ENCODE results near the gene GNL3L. TPM values are rescaled to one million over a fixed set of nuclear protein-coding genes. Genes with fewer than 3 reads are reported as not detected.
"Not testable (repeated sequence)": the region's sequence is repeated elsewhere in the genome, so short reads cannot be mapped to it uniquely, and the experiment has no call there.

Gene GNL3L
- total RNA-seq, 1 donor from 2014 or later, result 27.7 TPM

DNA sequence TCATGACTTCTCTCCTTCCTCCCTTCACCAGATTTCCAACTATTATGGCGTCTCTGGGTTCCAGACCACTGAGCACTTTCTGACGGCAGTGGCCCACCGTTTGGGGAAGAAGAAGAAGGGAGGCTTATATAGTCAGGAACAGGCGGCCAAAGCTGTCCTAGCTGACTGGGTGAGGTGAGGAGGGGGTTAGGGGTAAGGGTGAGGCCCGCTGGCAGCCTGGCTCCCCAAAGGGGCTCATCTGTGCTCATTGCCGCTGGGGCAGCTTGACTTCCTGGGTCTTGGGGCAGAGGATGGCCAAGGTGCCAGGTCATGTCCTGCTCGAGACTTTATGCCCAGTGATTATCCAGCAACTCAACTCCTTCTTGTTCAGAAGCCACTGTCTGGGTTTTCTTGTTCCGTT is 21.8 kb downstream of the GNL3L start:
- DNase-seq (ENCODE audit: low spot score), result no peak
- no peak for ATAC-seq
- intact Hi-C loops (cut with DNase I), result no loop called here

DNA sequence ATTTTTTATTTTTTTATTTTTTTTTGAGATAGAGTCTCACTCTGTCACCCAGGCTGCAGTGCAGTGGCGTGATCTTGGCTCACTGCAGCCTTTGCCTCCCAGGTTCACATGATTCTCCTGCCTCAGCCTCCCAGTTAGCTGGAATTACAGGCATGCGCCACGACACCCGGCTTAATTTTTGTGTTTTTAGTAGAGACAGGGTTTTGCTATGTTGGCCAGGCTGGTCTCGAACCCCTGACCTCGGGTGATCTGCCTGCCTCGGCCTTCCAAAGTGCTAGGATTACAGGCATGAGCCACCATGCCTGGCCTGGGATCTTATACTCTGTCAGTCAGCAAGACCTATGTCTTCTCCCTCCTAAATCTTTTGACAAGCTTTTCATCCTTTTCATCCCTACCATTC is 25.0 kb downstream of the GNL3L start:
- intact Hi-C loops (cut with DNase I); DNase-seq (ENCODE audit: low spot score); ATAC-seq: not testable (repeated sequence)

DNA sequence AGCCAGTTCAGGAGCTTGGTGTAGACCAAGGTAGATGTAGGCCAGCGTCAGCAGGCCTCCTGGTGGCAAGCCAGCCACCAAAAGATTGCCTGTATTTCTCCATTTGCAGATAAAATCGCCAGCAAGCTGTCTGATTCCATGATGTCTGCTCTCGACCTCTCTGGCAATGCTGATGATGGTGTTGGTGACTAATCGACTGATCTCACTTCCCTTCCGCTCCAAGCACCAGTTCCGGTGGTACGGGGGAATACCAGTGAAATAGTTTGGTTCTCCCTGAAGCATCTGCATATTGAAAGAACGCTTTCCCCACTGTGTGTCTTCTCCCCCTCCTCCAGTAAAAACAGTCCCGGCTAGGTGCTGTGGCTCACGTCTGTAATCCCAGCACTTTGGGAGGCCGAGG is 30.4 kb downstream of the GNL3L start:
- intact Hi-C loops (cut with DNase I), result no loop called here
- ATAC-seq (no peak), DNase-seq (ENCODE audit: low spot score) (no peak)

DNA sequence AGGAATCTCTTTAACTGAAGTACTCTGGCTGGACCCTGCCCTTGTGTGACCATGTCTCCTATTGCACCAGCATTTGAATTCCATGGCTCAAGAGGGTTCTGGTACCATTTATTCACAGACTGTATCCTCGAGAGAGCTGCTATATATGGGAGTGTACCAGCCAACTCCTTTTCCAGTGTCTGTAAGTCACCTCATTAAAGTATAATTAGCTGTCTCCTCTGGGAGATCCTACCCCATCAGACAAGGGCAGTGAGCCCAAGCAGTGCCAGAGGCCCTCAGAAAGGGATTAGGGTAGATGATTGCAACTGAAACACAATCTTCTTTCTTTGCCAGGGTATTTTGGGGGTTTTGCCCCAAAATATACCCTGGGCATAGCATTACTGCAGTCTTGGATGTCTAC is 31.6 kb downstream of the GNL3L start:
- ATAC-seq (no peak), DNase-seq (ENCODE audit: low spot score) (no peak)
- intact Hi-C loops (cut with DNase I), result no loop called here

DNA sequence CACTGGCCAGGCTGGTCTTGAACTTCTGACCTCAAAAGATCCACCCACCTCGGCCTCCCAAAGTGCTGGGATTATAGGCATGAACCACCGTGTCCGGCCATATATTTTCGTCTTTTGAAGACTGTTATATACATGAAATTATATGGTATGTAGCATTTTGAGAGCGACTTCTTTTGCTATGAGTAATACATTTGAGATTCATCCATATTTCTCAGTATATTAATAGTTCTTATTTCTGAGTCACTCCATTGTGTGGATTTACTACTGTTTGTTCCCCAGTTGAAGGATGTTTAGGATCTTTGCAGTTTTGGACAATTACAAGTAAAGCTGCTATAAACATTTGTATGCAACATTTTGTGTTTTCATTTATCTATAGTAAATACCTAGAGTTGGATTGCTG is 34.9 kb downstream of the GNL3L start:
- no peak for DNase-seq (ENCODE audit: low spot score)
- intact Hi-C loops (cut with DNase I), result no loop called here
- no peak for ATAC-seq

DNA sequence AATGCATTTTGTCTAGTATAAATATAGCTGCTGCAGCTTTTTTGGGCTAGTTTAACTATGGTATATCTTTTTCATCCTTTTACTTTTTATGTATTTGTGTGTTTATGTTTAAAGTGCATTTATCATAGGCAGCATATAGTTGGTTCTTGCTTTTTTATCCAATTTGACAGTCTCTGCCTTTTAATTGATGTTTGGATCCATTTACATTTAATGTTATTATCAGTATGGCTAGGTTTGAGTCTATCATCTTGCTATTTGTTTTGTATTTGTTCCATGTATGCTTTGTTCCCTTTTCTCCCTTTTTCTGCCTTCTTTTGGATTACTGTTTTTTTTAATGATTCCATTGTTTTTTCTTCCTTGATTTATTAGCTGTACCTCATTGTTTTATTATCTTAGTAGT is 40.3 kb downstream of the GNL3L start:
- intact Hi-C loops (cut with DNase I), result no loop called here
- DNase-seq (ENCODE audit: low spot score) (no peak), ATAC-seq (no peak)

DNA sequence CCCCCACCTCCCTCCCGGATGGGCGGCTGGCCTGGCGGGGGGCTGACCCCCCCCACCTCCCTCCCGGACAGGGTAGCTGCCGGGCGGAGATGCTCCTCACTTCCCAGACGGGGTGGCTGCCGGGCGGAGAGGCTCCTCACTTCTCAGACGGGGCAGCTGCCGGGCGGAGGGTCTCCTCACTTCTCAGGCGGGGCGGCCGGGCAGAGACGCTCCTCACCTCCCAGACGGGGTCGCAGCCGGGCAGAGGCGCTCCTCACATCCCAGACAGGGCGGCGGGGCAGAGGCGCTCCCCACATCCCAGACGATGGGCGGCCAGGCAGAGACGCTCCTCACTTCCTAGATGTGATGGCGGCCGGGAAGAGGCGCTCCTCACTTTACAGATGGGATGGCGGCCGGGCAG is 42.6 kb downstream of the GNL3L start:
- ATAC-seq; intact Hi-C loops (cut with DNase I); DNase-seq (ENCODE audit: low spot score): not testable (repeated sequence)

DNA sequence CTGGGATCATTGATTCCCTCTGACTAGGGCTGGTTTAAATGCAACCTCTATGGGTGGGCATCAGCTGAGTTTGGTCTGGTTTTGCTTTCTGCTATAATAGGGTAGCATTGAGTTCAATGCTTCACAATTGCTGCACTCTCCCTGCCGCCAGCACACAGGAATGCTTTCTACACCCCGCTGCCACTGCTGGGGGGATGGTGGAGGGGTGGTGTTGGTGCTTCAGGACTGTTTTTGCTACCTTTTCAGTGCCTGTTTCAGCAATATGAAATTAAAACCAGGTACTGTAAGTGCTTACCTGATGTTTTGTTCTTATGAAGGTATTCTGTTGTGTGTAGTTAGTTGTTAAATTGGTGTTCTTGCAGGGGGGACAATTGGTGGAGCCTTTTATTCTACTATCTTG is 67.7 kb downstream of the GNL3L start:
- ATAC-seq (no peak), DNase-seq (ENCODE audit: low spot score) (no peak)
- intact Hi-C loops (cut with DNase I), result no loop called here

DNA sequence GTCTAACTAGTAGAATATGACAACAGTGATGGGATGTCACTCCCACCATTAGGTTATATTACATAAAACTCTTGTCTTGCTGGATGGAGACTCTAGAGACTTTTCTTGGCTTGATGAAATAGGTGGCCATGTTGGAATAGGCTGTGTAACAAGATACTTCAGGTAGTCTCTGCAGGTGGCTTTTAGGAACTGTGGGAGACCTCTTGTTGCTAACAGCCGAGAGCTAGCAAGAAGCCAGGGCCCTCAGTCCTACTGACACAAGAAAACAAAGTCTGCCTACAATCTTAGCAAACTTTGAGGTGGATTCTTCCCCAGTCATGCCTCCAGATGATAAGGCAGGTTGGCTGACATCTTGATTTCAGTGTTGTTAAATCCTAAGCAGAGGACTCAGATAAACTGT is 72.5 kb downstream of the GNL3L start:
- DNase-seq (ENCODE audit: low spot score) (no peak), ATAC-seq (no peak)
- intact Hi-C loops (cut with DNase I), result no loop called here

Other genes with a start within 250 kb of the GNL3L start
- 2.4 TPM for gene WNK3, start 172.2 kb upstream of the GNL3L start, total RNA-seq
- 39.3 TPM for gene TSR2, start 89.8 kb upstream of the GNL3L start, total RNA-seq
- 7.3 TPM for gene FGD1, start 34.0 kb upstream of the GNL3L start, total RNA-seq

Data from sciatic nerve (tissue), 2 donors.